ENCODE measurements around the gene PDLIM1. TPM values are rescaled to one million over a fixed set of nuclear protein-coding genes. Genes with fewer than 3 reads are reported as not detected.

PDLIM1 gene
- total and polyA plus RNA-seq, 2 experiments from 2014 or later, result 75.7 to 335 TPM

DNA sequence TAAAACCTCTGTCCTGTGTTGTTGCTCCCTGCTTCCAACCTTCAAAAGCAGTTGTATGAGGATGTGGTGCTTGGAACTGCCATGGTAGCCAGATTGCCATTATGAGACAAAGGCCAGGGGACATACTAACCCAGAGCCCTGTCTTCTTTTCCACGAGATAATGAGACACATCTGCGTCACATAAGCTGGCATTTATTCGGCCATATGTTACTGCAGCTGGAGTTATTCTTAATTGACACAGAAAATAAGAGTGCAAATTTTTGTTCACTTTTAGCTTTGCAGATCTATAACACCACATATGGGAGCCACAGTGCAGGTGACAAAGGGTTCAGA is 15.5 kb upstream of the PDLIM1 start:
- no peak for DNase-seq (ENCODE audit: low read depth in 1 of 2, low spot score in 1 of 2)
- Histone ChIP-seq H3K27ac (no peak overlapping the region), H3K9me3 (ENCODE audit: low read depth) (no peaks in the 10 kb centered on the region), H3K36me3 (no peaks in the 10 kb centered on the region), H3K27me3 (no peaks in the 10 kb centered on the region), H3K4me1 (ENCODE audit: low read depth) (peaks cover 44% of the 10 kb centered on the region), H3K4me3 (no peak overlapping the region)
- TF ChIP-seq, protein P1, sequence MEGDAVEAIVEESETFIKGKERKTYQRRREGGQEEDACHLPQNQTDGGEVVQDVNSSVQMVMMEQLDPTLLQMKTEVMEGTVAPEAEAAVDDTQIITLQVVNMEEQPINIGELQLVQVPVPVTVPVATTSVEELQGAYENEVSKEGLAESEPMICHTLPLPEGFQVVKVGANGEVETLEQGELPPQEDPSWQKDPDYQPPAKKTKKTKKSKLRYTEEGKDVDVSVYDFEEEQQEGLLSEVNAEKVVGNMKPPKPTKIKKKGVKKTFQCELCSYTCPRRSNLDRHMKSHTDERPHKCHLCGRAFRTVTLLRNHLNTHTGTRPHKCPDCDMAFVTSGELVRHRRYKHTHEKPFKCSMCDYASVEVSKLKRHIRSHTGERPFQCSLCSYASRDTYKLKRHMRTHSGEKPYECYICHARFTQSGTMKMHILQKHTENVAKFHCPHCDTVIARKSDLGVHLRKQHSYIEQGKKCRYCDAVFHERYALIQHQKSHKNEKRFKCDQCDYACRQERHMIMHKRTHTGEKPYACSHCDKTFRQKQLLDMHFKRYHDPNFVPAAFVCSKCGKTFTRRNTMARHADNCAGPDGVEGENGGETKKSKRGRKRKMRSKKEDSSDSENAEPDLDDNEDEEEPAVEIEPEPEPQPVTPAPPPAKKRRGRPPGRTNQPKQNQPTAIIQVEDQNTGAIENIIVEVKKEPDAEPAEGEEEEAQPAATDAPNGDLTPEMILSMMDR (IDR thresholded peaks at IDR 0.05; ENCODE audit: low read depth, low read length), result no peak

GRCh38 chr10:95305606-95306317 is 15.0 kb upstream of the PDLIM1 start:
- H3K27ac ChIP-seq, result no peak overlapping the region
- TF ChIP-seq, protein P1 (IDR thresholded peaks at IDR 0.05; ENCODE audit: low read depth, low read length), result no peak
- H3K36me3 ChIP-seq, result no peaks in the 10 kb centered on the region
- H3K4me3 ChIP-seq, result no peak overlapping the region
- H3K4me1 ChIP-seq (ENCODE audit: low read depth), result peaks cover 44% of the 10 kb centered on the region
- H3K9me3 ChIP-seq (ENCODE audit: low read depth), result no peaks in the 10 kb centered on the region
- H3K27me3 ChIP-seq, result no peaks in the 10 kb centered on the region
- DNase-seq (ENCODE audit: low read depth in 1 of 2, low spot score in 1 of 2), result peak in 1 of 2 donors; percentile 58

- no peak overlapping the region for H3K4me3 ChIP-seq
- no peaks in the 10 kb centered on the region for H3K36me3 ChIP-seq
Observed at GRCh38 chr10:95304976-95305375, 14.2 kb upstream of the PDLIM1 start.

GRCh38 chr10:95304463-95304862 is 13.7 kb upstream of the PDLIM1 start:
- no peak overlapping the region for H3K4me3 ChIP-seq
- DNase-seq (ENCODE audit: low read depth in 1 of 2, low spot score in 1 of 2), result no peak

More at GRCh38 chr10:95304976-95305375, 14.2 kb upstream of the PDLIM1 start:
- TF ChIP-seq, protein P1 (IDR thresholded peaks at IDR 0.05; ENCODE audit: low read depth, low read length), result no peak
- Histone ChIP-seq H3K9me3 (ENCODE audit: low read depth) (no peaks in the 10 kb centered on the region), H3K27ac (peak overlapping the region; percentile 41), H3K4me1 (ENCODE audit: low read depth) (peaks cover 44% of the 10 kb centered on the region), H3K27me3 (no peaks in the 10 kb centered on the region)
- no peak for DNase-seq (ENCODE audit: low read depth in 1 of 2, low spot score in 1 of 2)

DNA sequence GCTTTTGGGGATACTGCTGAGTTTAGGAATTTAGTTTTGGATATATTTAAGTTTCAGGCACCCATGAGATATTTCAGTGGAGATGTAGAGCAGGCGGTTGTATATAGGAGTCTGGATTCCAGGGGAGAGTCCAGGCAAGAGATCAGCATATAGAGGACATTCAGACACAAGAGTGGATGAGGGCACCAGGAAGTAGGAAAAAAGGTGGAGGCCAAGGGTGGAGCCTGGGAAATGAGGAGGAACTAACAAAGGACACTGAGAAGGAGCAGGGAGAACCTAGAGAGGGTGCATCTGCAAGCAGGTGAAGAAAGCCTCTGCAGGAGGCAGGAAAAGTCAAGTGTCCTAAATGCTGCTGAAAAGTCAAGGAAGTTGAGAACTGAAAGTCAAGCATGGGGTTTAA is 13.1 kb upstream of the PDLIM1 start:
- Histone ChIP-seq H3K9me3 (ENCODE audit: low read depth) (no peaks in the 10 kb centered on the region), H3K27me3 (no peaks in the 10 kb centered on the region), H3K4me3 (no peak overlapping the region), H3K36me3 (no peaks in the 10 kb centered on the region), H3K27ac (peak overlapping the region; percentile 47), H3K4me1 (ENCODE audit: low read depth) (peaks cover 44% of the 10 kb centered on the region)
- no peak for DNase-seq (ENCODE audit: low read depth in 1 of 2, low spot score in 1 of 2)
- TF ChIP-seq, protein P1 (IDR thresholded peaks at IDR 0.05; ENCODE audit: low read depth, low read length), result no peak

More at GRCh38 chr10:95304463-95304862, 13.7 kb upstream of the PDLIM1 start:
- Histone ChIP-seq H3K27ac (peak overlapping the region; percentile 41), H3K27me3 (no peaks in the 10 kb centered on the region), H3K4me1 (ENCODE audit: low read depth) (peaks cover 44% of the 10 kb centered on the region), H3K36me3 (no peaks in the 10 kb centered on the region), H3K9me3 (ENCODE audit: low read depth) (no peaks in the 10 kb centered on the region)
- TF ChIP-seq, protein P1 (IDR thresholded peaks at IDR 0.05; ENCODE audit: low read depth, low read length), result no peak
